Measurements from ENCODE around the gene CDK5. TPM values are rescaled to one million over a fixed set of nuclear protein-coding genes. Genes with fewer than 3 reads are reported as not detected.
A peak's percentile ranks its signal among the peaks of the same experiment; 100 is the strongest.
"Not testable (repeated sequence)": the region's sequence is repeated elsewhere in the genome, so short reads cannot be mapped to it uniquely, and the experiment has no call there.

Gene CDK5
- polyA plus RNA-seq, 4 donors: 12.3 to 18.5 (median 17.2) TPM

- DNase-seq (ENCODE audit: low read depth in 4 of 4, low spot score in 3 of 4): peak in 2 of 4 donors; percentile 76
Observed at GRCh38 chr7:151059367-151060112, 1.8 kb upstream of the CDK5 start, which contains the start of gene SLC4A2. TSS of gene SLC4A2 (plus strand) at chr7:151059589. CDS start at chr7:151061988, 2,399 bp downstream.

GRCh38 chr7:151058781-151059366, 1.2 kb upstream of the CDK5 start:
- no peak for DNase-seq (ENCODE audit: low read depth in 4 of 4, low spot score in 3 of 4)

DNA sequence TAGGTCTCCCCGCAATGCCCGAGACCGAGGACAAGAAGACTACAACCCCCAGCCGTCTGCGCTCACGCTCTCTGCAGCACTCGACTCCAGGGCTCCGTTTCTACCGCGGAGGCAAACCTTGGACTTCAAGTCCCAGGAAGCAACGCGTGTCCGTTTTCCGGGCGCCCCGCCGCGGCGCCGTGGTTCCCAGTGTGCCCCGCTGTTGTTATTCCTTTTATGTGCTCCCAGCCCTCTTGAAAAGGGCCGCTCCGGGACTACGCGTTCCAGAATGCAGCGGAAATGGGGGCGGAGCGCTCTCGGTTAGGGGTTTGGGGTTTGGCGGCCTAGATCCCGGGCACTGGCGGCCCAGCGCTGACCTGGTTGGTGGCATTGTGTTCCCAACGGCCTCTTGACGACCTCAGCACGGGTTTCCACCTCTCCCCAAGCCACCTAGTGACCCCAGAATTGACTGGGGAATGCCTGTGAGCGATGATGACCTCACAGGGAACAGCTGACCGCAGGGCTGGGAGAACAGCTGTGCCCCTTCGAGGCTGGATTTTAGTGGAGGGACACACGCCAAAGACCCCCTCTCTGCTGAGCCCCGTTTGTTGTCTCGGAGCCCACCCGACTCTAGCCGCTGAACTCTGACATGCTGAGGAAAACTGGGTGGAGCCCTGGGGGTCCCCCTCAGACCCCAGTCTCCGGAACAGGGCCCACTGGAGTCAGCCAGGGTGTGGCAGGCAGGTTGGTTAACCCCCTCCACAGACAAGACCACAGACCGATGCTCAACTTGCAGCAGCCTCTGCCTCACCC, 488 bp upstream of the CDK5 start:
- peak; percentile 96 to 99 (median 97) for DNase-seq (ENCODE audit: low read depth in 4 of 4, low spot score in 3 of 4)

GRCh38 chr7:151056666-151057505, 811 bp downstream of the CDK5 start:
- no peak for DNase-seq (ENCODE audit: low read depth in 4 of 4, low spot score in 3 of 4)

GRCh38 chr7:151056283-151056665, 1.4 kb downstream of the CDK5 start:
- DNase-seq (ENCODE audit: low read depth in 4 of 4, low spot score in 3 of 4): no peak

- no peak for DNase-seq (ENCODE audit: low read depth in 4 of 4, low spot score in 3 of 4)
Observed at GRCh38 chr7:151053751-151054150, 3.9 kb downstream of the CDK5 start.

- no peak for DNase-seq (ENCODE audit: low read depth in 4 of 4, low spot score in 3 of 4)
Observed at GRCh38 chr7:151053096-151053495, 4.6 kb downstream of the CDK5 start.

DNA sequence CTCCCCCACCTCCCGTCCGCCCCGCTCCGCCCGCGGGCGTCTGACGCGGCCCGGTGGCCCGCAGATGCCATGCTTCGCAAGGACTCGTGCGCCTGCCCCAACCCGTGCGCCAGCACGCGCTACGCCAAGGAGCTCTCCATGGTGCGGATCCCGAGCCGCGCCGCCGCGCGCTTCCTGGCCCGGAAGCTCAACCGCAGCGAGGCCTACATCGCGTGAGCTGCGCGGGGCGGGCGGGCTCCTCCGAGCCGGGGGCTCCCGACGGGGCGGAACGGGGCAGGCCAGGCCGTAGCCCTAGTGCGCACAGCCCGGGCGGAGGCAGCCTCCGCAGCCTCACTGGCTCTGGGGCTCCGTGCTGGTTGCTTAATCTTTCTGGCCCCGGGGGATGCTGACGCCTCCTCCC, 6.6 kb downstream of the CDK5 start:
- peak in 2 of 4 donors; percentile 66 to 68 for DNase-seq (ENCODE audit: low read depth in 4 of 4, low spot score in 3 of 4)

- no peak for DNase-seq (ENCODE audit: low read depth in 4 of 4, low spot score in 3 of 4)
Observed at GRCh38 chr7:151048911-151049463, 8.7 kb downstream of the CDK5 start.

DNA sequence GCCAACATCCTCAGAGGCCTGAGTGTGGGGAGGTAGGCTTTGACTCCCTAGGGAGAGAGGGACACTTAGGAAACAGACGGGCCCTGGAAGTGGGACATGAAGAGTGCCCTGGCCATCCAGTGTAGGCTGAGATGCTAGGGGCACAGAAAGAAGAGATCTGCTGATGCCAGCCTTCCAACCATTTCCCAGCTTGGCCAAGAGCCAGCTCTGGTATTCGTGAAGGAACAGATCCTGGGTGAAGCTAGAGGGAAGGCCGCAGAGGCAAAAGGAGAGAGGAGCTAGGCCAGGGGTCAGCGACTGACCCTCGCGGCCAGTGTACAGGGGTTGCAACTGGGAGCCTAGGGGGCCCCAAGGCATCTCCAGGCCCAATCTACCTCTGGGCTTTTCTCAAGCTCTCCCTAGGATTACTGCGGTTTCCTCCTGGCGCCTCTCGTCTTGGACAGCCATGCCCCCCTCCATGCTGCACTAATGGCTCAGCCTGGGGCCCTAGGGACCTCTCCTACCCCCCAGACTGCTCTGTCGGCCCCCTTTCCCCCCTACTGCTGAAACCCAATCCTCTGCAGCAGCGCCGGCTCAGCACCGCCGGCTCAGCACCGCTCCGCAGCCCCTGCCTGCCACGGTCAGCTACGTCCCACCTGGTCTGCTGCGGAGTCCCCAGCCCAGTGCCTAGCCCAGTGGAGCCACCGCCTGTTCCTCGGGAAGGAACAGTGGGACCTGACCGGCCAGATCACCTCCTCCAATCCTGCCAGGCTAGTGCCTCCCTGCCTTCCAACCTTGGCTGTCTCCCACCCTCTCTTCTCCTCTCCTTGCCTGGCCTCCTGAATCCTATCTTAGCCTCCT, 9.5 kb downstream of the CDK5 start, which contains the start of gene ASIC3:
ASIC3 (plus strand) TSS at position 556 of the 840 bp plus-strand sequence. CDS start 355 bp downstream, outside the sequence.
- DNase-seq (ENCODE audit: low read depth in 4 of 4, low spot score in 3 of 4): no peak

GRCh38 chr7:151046603-151047573, 10.8 kb downstream of the CDK5 start:
- DNase-seq (ENCODE audit: low read depth in 4 of 4, low spot score in 3 of 4): no peak

DNA sequence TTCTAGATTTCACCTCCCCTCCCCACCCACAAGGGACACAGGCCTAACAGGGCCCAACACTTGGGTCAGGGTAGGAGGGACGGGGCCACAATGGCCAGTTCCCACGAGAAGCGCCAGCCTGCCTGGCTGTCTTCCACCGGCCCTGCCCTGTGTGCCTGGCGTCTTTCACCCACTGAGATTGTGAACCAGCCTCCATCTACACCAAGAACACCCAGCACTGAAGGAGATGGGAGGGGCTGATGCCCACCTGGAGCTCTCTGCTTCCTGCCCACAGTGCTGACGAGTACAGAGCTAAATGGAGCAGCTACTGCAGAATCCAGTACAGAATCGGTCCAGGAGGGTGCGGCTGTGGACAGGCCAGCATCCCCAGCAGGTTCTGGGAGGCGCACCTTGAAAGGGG, 11.7 kb downstream of the CDK5 start:
- no peak for DNase-seq (ENCODE audit: low read depth in 4 of 4, low spot score in 3 of 4)

GRCh38 chr7:151045262-151045661, 12.4 kb downstream of the CDK5 start:
- no peak for DNase-seq (ENCODE audit: low read depth in 4 of 4, low spot score in 3 of 4)

- DNase-seq (ENCODE audit: low read depth in 4 of 4, low spot score in 3 of 4): no peak
Observed at GRCh38 chr7:151043959-151044358, 13.7 kb downstream of the CDK5 start.

DNA sequence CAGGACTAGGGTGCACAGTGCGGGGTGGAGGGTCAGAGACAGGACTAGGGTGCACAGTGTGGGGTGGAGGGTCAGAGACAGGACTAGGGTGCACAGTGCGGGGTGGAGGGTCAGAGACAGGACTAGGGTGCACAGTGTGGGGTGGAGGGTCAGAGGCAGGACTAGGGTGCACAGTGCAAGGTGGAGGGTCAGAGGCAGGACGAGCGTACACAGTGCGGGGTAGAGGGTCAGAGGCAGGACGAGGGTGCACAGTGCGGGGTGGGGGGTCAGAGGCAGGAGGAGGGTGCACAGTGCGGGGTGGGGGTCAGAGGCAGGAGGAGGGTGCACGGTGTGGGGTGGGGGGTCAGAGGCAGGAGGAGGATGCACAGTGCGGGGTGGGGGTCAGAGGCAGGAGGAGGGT, 14.2 kb downstream of the CDK5 start:
- not testable (repeated sequence) for DNase-seq (ENCODE audit: low read depth in 4 of 4, low spot score in 3 of 4)

DNA sequence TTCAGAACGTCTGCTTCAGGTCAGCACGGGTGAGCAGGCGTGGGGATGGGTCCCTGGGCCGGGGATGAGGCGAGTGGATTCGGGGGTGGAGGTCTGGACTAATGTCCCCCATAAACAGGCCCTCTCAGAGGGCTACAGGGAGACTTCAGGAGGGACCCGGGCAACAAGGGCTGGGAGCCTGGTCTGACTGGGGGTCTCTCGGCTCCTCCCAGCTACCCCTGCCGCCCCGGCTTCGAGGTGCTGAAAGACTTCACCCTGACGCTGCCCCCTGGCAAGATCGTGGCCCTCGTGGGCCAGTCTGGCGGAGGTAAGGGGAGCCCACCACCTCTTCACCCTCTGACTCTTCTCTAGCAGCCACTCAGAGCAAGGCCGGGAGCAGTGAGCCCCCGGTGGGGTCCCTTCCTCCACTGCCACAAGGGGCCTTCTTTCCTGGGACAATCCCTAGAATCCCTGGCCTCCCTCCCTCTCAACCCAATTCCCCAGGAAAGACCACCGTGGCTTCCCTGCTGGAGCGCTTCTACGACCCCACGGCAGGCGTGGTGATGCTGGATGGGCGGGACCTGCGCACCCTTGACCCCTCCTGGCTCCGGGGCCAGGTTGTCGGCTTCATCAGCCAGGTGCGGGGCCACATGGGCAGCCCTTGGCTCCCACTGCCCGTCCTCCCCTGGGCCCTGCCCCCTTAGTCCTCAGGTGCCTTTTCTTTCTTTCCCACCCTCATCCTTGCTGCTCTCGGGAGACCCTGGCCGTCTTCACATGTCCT, 16.9 kb downstream of the CDK5 start:
- DNase-seq (ENCODE audit: low read depth in 4 of 4, low spot score in 3 of 4): no peak

GRCh38 chr7:151039850-151040548, 17.7 kb downstream of the CDK5 start:
- no peak for DNase-seq (ENCODE audit: low read depth in 4 of 4, low spot score in 3 of 4)

Measured in left renal pelvis (tissue), 4 donors.